Ishikawa (cell line): ENCODE data around the gene NPAS3.

Experiments used
- CEBPB ChIP-seq: IDR thresholded peaks from 2 replicates; pipeline ENCODE4 v1.6.1; 2012
- CREB1 ChIP-seq: IDR thresholded peaks from 2 replicates; pipeline ENCODE4 v1.6.1; 2012; ENCODE audit warnings: low read depth
- EGR1 ChIP-seq: IDR thresholded peaks from 2 replicates; pipeline ENCODE4 v1.6.1; 2012
- EP300 ChIP-seq: IDR thresholded peaks from 2 replicates; pipeline ENCODE4 v1.6.1; 2012; ENCODE audit warnings: borderline replicate concordance
- FOXM1 ChIP-seq: IDR thresholded peaks from 2 replicates; pipeline ENCODE4 v1.6.1; 2012; ENCODE audit warnings: low read depth, borderline replicate concordance
- NFIC ChIP-seq: IDR thresholded peaks from 2 replicates; pipeline ENCODE4 v1.6.1; 2012
- RAD21 ChIP-seq: IDR thresholded peaks from 2 replicates; pipeline ENCODE4 v1.6.1; 2012; ENCODE audit warnings: low read depth
- REST ChIP-seq: IDR thresholded peaks from 2 replicates; pipeline ENCODE4 v1.6.1; 2012; ENCODE audit warnings: low read depth, mild to moderate bottlenecking
- TAF1 ChIP-seq: IDR thresholded peaks from 2 replicates; pipeline ENCODE4 v1.6.1; 2012; ENCODE audit warnings: low read depth, mild to moderate bottlenecking
- TCF12 ChIP-seq: IDR thresholded peaks from 2 replicates; pipeline ENCODE4 v1.6.1; 2012; ENCODE audit warnings: low read depth
- TEAD4 ChIP-seq: IDR thresholded peaks from 2 replicates; pipeline ENCODE4 v1.6.1; 2012
- YY1 ChIP-seq: IDR thresholded peaks from 2 replicates; pipeline ENCODE4 v1.6.1; 2012; ENCODE audit warnings: low read depth
- ZBTB7A ChIP-seq: IDR thresholded peaks from 2 replicates; pipeline ENCODE4 v1.6.1; 2012; ENCODE audit warnings: low read depth
- TF ChIP-seq, protein P1 (sequence below): IDR thresholded peaks from 2 replicates; pipeline ENCODE4 v1.6.1; 2012
- TF ChIP-seq, protein P2 (sequence below): IDR thresholded peaks from 2 replicates; pipeline ENCODE4 v1.6.1; 2012

The NPAS3 gene

DNA sequence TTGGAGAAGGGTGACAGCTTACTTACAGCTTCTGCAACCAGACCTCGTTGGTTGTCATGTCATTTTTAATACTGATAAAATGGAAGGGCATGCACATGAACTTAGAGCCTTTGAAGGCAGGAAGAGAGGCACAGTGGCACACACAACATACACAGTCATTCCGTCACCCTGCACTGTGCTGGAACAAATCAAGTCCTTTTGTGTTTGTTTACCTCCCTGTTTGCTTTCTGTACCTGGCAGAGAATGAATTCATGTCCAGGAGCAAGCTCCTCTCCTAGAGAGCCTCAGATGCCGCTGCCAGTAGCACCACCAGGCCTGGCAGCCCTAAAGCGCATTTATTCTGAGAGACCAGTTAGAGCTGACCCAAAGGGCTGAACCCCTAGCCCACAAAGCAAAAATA lies 551.9 kb downstream of the NPAS3 start:
- no peak for TF ChIP-seq NFIC
- TF ChIP-seq ZBTB7A = no peak
- TF ChIP-seq TCF12 = no peak
- TF ChIP-seq CEBPB = no peak
- TF ChIP-seq FOXM1 = no peak
- TF ChIP-seq REST = no peak
- TF ChIP-seq RAD21 = no peak
- TF ChIP-seq, protein P1, sequence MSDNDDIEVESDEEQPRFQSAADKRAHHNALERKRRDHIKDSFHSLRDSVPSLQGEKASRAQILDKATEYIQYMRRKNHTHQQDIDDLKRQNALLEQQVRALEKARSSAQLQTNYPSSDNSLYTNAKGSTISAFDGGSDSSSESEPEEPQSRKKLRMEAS = no peak
- TF ChIP-seq, protein P2, sequence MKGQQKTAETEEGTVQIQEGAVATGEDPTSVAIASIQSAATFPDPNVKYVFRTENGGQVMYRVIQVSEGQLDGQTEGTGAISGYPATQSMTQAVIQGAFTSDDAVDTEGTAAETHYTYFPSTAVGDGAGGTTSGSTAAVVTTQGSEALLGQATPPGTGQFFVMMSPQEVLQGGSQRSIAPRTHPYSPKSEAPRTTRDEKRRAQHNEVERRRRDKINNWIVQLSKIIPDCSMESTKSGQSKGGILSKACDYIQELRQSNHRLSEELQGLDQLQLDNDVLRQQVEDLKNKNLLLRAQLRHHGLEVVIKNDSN = no peak
- TF ChIP-seq CREB1 = no peak
- TF ChIP-seq TAF1 = no peak
- TF ChIP-seq EP300 = no peak
- TF ChIP-seq TEAD4 = no peak
- TF ChIP-seq YY1 = no peak
- no peak for TF ChIP-seq EGR1

DNA sequence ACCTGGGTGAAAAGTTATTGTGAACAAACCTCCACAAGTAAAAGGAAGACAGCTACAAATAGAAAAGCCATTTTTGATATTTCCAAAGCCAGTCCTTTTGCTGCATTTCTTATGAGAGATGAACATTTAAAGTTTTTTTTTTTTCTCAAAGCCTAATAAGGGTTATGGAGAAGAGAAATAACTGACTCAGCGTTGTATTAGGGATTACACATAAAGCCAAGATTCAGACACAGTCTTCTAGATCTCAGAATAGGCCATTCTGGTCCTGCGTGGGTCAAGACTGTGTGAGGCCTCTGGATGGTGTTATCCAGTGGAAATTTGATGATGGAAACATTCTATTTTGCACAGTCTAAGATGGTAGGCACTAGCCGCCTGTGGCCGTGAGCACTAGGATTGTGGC lies 552.4 kb downstream of the NPAS3 start:
- TF ChIP-seq FOXM1 (no peak), RAD21 (no peak), REST (no peak), ZBTB7A (no peak), TEAD4 (no peak), CREB1 (no peak), CEBPB (no peak), NFIC (no peak), TCF12 (no peak), EP300 (no peak), EGR1 (no peak)
- TF ChIP-seq, protein P1 = no peak
- TF ChIP-seq, protein P2 = no peak

DNA sequence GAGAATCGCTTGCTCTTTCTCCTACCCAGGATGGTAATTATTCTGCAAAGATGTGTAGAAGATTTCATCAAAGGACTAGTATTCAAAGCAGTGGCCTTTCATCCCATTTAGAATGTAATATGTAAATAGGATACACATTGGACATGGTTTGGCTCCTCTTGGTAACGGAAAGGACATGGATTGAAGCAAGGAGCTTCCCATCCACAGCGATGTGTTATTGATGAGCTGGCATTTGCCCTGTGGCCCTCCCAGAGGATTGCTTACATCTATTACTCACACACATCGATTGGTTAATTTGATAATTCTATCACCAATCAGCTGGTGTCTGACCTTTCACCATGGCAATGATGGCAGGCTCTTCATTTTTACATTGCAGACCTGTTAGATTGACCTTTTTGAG lies 553.8 kb downstream of the NPAS3 start:
- TF ChIP-seq EGR1 (no peak), YY1 (no peak), CEBPB (no peak), TAF1 (no peak), REST (no peak), RAD21 (no peak), TEAD4 (no peak)

DNA sequence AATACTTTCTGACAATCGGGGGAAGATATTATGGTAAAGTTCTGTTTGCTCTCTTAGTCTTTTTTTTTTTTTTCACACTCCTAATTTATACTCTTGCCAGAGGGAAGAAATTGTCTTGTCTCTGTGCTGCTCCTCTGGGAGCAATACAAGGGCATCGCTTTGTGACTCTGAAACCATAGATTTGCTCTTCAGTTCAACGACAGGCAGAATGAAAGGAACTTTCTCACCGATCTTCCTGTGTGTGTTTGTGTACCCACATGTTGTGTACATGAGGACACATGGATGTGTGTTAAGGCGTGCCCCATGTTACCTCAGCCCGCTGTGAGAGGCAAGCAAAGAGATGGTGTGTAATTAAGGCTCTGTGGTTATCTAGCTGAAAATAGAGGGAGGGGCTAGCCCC lies 554.6 kb downstream of the NPAS3 start:
- TF ChIP-seq FOXM1 (no peak), TCF12 (no peak)

DNA sequence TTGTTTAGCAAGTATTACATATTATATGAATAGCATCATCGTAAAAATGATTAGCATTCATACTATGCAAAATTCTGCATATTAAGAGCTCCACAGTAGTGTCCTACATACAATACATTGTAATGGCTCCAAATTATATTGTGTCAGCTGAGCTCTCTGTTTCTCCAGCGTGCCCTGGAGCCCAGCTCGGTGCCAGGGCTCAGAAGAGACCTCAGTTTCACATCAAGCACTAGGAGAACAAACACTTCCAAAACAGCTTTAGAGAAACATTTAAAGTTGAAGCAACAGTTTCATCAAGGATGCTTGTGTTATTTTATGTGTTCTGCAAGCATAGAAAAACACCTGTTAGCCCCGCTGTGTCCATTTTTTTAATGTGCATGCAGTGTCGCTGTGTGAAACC lies 555.3 kb downstream of the NPAS3 start:
- TF ChIP-seq ZBTB7A (no peak), YY1 (no peak), TEAD4 (no peak), EP300 (no peak), RAD21 (no peak), EGR1 (no peak), FOXM1 (no peak), TCF12 (no peak), TAF1 (no peak), REST (no peak), CEBPB (no peak), NFIC (no peak), CREB1 (no peak)
- TF ChIP-seq, protein P2 = no peak
- TF ChIP-seq, protein P1 = no peak
